Endometrial microvascular endothelial cells (primary cell): ENCODE measurements around the gene NOBOX. TPM values are rescaled to one million over a fixed set of nuclear protein-coding genes. Genes with fewer than 3 reads are reported as not detected.
"Not testable (repeated sequence)": the region's sequence is repeated elsewhere in the genome, so short reads cannot be mapped to it uniquely, and the experiment has no call there.

ENCODE experiments used
- in situ Hi-C: cut with HindIII; loops from 2 replicates; pipeline ENCODE4 v1.10.0; 2017; ENCODE audit warnings: low sequenced_read_pairs, low pct_unique_long_range_greater_than_20kb; ENCODE audit errors: inconsistent ontology term
- total RNA-seq: library from RNA; depleted of rRNA; stranded (reverse); fragments of >200 nt; gene quantifications from one replicate; pipeline ENCODE4 v1.2.3, GENCODE V29; 2015; ENCODE audit errors: inconsistent ontology term

NOBOX gene
- total RNA-seq, 1 donor from 2014 or later, result not detected

DNA sequence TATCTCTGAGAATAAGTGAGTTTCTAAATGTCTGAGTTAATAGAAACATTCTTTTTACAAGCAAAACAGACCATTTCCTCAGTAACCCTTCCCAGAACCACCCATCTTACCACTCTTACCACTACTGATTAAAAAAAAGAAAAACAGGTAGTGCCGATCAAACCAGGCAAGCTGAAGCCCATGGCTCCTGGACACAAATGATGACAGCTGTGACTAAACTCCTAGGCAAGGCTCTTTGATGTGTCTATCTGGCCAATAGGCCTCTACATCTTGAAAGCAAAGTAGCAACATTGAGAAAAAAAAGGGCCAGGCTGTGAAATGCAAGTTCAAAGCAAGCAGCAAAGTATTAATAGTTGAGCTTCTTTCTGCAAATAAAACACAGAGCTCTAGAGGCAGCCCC, 54.9 kb downstream of the NOBOX start:
- in situ Hi-C loops, result not testable (repeated sequence)

Other genes starting within 250 kb of the NOBOX start
- 0.19 TPM for gene CTAGE4, start 220.2 kb downstream of the NOBOX start, total RNA-seq
- not detected for gene ARHGEF35, start 207.9 kb downstream of the NOBOX start, total RNA-seq
- gene OR2A42, start 164.1 kb downstream of the NOBOX start, total RNA-seq, result not detected
- 0.09 TPM for gene OR2A7, start 138.9 kb downstream of the NOBOX start, total RNA-seq
- 0.19 TPM for gene CTAGE8, start 134.4 kb downstream of the NOBOX start, total RNA-seq
- not detected for gene OR2A1, start 91.3 kb downstream of the NOBOX start, total RNA-seq
- 3.5 TPM for gene ARHGEF5, start 48.3 kb downstream of the NOBOX start, total RNA-seq